NB4 (cell line): ENCODE data around the gene B3GNT2.

Experiments
- MYC ChIP-seq: IDR thresholded peaks from 2 replicates; pipeline ENCODE4 v1.6.1; 2011; ENCODE audit warnings: low read depth, low read length
- POLR2A ChIP-seq: IDR thresholded peaks from 2 replicates; pipeline ENCODE4 v1.6.1; 2011; ENCODE audit warnings: mild to moderate bottlenecking; ENCODE audit not compliant: insufficient read length; ENCODE audit errors: extremely low read depth
- TF ChIP-seq, protein P1 (sequence below): IDR thresholded peaks from one replicate; pipeline ENCODE4 v1.5.1; 2012; ENCODE audit warnings: low read depth, low read length
- TF ChIP-seq, protein P2 (sequence below): IDR thresholded peaks from 2 replicates; pipeline ENCODE4 v1.6.1; 2011; ENCODE audit warnings: low read depth, low read length

DNA sequence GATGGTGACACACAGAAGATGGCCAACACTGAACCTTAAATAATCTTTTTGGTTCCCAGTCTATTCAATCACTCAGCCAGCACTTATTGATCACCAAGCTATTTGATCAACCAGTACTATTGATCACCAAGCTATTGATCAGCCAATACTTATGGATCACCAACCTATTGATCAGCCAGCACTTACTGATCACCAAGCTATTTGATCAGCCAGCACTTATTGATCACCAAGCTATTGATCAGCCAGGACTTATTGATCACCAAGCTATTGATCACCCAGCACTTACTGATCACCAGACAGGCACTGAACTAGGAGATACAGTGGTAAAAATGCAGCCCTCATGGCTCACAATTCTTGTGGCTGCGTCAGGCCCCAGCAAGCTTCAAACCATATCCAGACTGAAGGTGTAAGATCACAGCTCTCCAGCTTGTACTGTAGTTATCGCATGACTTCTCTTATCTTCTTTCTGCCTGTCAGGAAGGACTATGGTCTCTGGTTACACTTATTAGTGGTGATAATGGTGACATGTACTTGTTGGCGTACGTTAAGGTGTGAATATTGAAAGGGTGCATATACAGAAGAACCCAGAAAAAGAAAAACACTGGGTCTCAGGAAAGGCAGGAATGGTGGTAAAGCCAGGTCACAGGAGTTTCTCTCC is 18.4 kb upstream of the B3GNT2 start:
- TF ChIP-seq, protein P1, sequence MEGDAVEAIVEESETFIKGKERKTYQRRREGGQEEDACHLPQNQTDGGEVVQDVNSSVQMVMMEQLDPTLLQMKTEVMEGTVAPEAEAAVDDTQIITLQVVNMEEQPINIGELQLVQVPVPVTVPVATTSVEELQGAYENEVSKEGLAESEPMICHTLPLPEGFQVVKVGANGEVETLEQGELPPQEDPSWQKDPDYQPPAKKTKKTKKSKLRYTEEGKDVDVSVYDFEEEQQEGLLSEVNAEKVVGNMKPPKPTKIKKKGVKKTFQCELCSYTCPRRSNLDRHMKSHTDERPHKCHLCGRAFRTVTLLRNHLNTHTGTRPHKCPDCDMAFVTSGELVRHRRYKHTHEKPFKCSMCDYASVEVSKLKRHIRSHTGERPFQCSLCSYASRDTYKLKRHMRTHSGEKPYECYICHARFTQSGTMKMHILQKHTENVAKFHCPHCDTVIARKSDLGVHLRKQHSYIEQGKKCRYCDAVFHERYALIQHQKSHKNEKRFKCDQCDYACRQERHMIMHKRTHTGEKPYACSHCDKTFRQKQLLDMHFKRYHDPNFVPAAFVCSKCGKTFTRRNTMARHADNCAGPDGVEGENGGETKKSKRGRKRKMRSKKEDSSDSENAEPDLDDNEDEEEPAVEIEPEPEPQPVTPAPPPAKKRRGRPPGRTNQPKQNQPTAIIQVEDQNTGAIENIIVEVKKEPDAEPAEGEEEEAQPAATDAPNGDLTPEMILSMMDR, result no peak
- TF ChIP-seq MYC (no peak), POLR2A (no peak)
- TF ChIP-seq, protein P2, sequence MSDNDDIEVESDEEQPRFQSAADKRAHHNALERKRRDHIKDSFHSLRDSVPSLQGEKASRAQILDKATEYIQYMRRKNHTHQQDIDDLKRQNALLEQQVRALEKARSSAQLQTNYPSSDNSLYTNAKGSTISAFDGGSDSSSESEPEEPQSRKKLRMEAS, result no peak
